ENCODE results near the gene OLAH.

The OLAH gene

DNA sequence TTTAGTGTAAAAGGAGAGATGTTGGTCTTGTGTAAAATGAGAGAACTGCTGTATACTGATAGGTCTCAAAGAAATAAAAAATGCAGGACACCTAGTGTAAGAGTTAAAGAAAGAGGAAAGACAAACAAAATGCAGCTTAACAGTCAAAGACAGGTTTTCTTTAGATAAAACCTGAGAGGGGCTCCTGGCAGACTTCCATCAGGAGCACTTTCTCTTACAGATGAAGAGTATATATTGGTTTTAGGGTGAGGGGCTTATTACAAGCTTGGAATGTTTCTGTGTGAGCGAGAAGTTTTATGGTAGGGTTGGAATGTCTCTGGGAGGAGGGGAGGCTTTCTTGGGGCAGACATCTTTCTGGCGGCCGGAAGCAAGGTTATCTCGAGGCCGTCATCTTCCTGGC is 28.6 kb downstream of the OLAH start:
- no peak for DNase-seq (ENCODE audit: low read depth)

DNA sequence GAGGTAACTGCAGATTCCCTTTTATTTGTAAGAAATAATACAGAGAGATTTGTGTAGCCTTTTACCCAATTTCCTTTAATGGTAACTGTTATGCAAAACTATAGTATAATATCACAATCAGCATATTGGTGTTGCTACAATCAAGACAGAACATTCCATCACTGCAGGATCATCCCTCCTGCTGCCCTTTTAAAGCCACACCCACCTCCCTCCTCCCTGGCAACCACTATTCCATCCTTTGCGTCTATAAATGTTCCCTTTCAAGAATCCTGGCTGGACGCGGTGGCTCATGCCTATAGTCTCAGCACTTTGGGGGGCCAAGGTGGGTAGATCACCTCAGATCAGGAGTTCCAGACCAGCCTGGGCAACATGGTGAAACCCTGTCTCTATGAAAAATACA is 31.7 kb downstream of the OLAH start:
- DNase-seq (ENCODE audit: low read depth): no peak

DNA sequence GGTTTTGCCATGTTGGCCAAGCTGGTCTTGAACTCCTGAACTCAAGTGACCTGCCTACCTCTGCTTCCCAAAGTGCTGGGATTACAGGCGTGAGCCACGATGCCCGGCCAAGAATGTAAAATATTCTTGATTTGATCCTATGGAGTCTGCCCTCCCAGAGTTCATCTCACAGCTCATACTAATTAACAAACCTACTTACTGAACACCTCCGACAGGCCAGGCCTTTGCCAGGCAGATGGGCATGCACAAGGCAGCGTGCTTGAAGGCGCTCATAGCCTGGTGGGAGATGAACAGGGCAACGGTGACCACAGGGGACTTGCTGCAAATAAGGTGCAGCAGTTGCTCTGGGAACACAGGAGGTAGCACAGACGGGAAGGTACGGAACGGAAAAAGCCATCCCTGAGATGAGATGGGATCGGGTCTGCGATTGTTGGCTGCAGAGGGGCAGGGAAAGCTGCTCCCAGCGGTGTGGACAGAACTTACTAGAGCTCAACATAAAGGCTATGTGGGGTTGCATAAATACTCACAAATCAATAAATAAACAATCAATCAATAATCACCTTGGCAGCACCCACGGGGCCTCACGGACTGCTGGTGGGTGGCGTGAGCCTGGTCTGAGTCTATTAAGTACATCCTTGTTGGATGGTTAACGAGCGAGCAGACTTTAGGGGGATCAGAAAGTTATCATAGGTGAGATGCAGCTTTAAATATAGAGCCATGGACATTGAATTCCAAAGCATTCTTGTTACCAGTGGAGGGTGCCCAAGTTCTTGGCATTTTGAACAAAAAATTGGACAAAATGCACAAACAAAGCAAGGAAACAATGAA is 40.1 kb downstream of the OLAH start:
- no peak for DNase-seq (ENCODE audit: low read depth)

DNA sequence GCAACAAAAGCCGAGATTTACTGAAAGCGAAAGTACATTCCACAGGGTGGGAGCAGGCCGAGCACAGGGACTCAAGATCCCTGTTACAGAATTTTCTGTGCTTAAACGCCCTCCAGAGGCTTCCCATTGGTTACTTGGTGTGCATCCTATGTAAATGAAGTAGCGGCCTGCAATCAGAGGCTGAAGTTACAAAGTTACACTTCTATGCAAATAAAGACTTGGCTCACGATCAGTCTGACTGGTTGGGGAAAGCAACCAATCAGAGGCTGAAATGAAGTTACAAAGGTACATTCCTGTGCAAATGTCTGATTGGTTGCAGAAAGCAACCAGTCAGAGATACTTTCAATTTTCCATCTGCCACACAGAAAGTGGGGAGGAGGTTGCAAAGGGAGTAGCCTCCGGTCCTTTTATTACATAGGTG is 40.8 kb downstream of the OLAH start:
- DNase-seq (ENCODE audit: low read depth): no peak

DNA sequence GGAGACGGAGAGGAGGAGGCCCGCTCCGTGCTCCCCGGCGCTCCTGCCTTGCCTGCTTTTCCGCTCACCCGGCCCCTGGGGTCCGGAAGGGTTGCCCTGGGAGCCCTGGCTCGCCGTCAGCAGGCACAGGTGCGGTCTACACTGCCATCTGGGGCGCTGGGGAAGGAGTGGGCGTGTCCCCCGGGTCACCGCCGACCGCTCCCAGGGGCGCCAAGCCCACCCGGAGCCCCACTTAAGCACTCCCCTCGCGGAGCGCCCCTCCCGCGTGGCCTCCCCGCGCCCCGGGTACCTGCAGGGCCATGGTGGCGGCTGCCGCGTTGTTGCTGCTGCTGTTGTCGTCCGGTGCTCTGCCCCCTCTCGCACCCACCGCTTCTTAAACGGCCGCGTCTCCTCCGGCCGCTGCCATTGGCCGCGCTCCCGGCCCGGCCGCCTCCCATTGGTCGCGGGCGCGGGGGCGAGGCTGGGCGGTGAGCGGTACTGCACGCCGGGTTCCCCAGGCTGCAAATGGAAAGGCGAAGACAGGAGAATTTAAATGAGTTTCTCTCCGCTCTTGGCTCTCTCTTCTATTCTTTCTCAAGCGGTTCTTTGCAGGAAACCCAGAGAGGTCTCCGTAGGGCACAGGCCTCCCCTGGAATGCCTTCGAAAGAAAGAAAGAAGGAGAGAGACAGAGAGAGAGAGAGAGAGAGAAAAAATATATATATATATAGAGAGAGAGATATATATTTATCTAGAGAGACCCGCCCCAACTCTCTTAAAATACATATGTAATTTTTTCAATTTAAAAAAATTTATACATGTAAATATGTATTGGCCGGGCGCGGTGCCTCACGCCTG is 44.9 kb downstream of the OLAH start, which contains the start of gene ACBD7:
TSS of gene ACBD7 (minus strand) at position 349 of the 834 bp plus-strand sequence. CDS start at position 301, 48 bp downstream.
- DNase-seq (ENCODE audit: low read depth): peak; percentile 56

DNA sequence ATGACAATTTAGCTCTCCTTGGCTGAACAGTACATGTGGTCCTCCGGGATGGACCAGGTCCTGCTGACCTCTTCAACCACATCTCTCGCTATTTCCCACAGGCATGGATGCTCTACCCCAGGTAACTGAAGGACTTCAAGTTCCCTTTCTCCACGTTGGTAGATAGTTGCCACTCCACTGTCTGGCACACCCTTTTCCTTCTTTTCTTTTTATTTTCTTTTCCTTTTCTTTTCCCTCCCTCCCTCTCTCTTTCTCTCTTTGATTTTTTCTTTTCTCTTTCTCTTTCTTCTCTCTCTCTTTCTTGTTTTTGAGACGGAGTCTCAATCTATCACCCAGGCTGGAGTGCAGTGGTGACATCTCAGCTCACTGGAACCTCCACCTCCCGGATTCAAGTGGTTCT is 47.7 kb downstream of the OLAH start:
- DNase-seq (ENCODE audit: low read depth): no peak

DNA sequence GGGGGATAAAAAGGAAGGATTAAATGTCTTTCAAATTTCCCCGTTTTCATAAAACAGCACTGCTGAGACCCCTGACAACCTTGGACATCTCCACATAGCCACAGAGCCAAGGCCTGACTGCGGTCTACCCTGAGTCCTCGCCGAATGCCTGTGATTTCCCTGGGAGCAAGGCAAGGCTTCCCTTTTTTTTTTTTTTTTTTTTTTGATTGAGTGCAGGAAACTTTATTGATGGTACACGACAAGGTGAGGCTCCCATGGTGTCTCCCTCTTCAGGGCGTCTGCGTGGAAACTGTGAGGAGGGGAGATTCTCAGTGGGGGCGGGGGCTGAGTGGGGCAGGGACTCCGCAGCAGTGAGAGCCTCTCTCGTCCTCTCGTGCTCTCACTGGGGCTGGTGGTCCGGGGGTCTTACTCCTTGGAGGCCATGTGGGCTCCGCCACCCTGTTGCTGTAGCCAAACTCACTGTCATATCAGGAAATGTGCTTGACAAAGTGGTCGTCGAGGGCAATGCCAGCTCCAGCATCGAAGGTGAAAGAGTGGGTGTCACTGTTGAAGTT is 49.2 kb downstream of the OLAH start:
- DNase-seq (ENCODE audit: low read depth): no peak

DNA sequence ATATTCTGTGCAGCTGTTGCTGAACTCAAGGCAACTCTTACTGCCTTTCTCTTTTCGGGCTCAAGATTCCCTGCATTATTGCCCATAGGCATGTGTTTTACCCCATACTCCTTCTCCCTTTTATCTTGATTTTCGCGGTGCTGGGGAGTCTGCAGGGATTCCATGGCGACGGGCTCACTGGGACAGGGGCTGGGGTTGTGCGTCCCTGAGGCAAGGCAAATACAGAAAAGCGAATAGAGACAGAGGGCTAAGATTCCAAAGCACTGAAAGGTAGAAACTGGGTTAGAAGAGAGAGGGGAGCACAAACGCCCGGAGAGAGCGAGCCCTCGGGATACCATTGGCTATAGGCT is 52.9 kb downstream of the OLAH start:
- no peak for DNase-seq (ENCODE audit: low read depth)

DNA sequence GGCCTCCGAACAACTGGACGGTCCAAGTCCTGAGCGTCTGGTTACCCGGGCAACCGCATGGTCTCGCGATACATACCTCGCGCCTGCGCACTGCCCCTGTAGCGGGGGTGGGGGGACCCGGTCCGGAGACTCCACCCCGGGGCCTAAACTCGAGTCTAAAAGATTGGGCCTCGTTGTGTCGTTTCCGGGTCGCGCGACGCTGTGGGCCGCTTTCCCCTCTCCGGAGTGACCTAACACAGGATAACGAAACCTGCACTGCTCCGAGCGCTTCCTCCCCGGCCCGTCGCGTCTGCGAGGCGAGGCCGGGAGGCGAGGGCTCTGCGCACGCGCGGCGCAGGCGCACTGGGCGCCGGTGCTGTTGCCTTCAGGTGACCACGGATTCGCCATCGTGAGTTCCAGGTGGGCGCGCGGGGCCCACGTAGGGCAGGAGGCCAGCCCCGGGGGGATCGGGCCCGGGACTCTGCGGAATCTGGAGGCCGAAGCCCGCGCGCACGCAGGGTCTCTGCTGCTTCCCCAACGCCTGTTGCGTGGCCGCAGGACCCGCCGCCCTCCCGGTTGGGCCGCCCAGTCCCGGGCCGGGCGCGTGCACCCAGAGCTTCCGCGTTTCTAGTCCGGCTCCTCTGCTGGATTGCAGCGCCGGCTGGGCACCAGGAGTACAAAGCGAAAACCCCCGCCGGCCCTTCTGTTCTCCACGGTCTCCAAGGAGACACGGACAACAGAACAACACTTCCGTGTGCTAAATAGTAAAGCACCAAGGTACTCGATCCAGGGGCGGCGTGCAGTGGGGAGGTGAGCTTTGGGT is 53.5 kb downstream of the OLAH start, which contains the start of gene RPP38:
TSS of gene RPP38 (plus strand) at position 345 of the 802 bp plus-strand sequence. CDS start 5,960 bp downstream, outside the sequence.
- peak; percentile 98 for DNase-seq (ENCODE audit: low read depth)

DNA sequence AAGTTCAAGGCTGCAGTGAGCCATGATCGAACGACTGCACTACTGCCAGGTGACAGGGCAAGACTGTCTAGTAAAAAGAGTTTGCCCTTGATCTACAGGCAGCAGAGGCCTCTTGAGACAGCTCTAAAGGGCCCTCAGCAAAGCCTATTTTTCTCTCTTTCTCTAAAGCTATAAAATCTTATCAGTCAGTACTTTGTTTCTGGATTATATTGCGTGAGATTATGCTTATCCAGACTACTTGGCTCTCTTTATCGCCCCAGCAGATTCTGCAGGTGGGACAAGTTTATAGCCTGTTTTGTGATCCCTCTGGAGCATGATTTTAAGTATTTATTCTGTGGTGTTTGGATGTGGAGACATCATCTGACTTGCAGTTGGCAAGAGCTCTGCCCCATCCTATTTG is 56.1 kb downstream of the OLAH start:
- DNase-seq (ENCODE audit: low read depth): no peak

DNA sequence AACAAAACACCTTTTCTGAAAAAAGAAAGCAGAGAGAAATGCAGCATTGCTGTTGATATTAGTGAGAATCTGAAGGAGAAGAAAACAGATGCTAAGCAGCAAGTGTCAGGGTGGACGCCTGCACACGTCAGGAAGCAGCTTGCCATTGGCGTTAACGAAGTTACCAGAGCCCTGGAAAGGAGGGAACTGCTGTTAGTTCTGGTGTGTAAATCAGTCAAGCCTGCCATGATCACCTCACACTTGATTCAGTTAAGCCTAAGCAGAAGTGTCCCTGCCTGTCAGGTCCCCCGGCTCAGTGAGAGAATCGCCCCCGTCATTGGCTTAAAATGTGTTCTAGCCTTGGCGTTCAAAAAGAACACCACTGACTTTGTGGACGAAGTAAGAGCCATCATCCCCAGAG is 59.8 kb downstream of the OLAH start:
- DNase-seq (ENCODE audit: low read depth): no peak

DNA sequence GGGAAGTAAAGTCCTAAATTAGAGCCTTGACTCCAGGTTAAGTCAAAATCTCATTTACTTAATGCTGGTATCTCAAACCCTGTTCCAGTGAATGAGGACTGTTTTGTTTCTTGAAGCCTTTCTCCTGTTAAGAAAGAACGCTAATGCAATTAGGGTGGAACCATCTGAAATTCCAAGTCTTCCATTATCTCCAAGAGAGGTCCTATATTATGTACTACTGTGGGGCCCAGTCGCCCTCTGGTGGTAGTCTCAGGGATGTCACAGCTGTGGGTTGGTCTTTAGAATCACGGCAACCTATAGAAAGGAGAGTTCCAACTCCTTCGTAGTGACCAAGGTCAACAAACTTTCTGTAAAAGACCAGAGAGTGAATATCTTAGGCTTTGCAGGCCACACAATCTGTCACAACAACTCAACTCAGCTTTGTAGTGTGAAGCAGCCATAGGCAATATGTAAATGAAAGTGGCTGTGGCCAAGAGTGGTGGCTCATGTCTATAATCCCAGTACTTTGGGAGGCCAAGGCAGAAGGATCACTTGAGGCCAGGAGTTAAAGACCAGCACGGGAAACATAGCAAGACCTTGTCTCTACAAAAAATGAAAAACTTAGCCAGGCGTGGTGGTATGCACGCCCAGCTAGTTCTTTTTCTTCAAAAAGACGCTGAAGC is 62.7 kb downstream of the OLAH start:
- DNase-seq (ENCODE audit: low read depth): peak; percentile 52

DNA sequence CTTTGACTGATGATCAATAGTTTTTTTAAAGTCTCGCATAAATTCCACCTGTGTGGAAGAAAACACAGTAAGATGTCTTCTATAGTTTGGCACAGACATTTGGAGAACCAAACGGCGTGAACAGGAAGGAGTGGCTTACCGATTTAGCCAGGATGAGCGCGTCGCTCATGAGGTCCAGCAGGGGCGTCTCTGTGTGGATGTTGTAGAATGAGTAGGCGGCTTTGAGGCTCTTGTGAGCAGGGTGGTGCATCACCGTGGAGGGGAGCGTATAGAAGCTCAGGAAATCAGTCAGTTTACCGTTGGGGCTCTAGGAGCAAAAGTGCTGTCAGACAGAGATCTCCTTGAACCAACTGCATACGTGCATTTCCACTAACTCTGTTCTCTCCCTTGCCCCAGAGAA is 68.9 kb downstream of the OLAH start:
- no peak for DNase-seq (ENCODE audit: low read depth)

DNA sequence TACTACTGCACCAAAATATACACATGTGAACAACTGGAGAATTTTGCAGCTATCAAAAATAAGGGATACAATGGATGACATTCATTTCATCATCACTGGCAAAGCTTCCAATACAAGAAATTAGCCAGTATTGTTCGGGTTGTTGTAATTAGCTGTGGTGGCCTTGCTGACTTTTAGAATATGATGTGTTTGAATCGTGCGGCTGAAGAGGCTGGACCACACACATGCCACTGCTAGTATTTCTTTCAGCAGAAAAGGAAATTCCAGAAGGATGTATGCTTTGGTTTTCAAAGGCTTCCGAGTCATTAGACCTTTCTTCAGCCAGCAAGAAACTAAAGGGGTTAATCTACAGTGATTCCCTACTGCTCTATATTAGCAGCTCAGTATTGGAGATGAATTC is 70.0 kb downstream of the OLAH start:
- no peak for DNase-seq (ENCODE audit: low read depth)

DNA sequence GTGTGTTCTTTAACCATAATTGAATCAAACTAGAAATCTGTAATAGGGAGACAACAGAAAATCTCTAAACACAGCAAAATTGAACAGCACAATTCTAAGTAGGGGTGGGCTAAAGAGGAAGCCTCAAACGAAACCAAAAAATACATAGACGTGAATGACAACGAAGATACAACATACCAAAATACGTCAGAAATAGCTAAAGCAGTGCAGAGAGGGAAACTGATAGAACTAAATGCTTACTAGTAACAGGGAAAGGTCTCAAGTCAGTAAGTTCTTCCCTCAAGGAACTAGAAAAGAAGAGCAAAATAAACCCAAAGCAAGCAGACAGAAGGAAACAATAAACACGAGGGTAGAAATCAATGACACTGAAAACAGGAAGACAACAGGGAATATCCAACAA is 72.5 kb downstream of the OLAH start:
- no peak for DNase-seq (ENCODE audit: low read depth)

DNA sequence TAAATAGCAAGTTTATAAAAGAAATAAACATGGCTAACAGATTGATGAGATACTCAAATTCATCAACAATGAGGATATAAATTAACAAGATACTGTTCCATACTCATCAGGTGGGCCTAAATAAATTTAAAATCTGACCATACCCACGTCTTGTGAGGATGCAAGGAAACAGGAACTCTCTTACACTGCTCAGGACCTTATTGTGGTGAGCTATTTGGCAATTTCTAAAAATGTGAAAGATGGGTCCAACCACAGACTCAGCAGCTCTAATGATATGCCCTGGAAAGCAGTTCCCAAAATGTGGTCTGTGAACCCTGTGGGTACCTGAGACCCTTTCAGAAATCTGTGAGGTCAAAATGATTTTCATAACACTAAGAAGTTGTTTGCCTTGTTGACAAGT is 74.9 kb downstream of the OLAH start:
- no peak for DNase-seq (ENCODE audit: low read depth)

DNA sequence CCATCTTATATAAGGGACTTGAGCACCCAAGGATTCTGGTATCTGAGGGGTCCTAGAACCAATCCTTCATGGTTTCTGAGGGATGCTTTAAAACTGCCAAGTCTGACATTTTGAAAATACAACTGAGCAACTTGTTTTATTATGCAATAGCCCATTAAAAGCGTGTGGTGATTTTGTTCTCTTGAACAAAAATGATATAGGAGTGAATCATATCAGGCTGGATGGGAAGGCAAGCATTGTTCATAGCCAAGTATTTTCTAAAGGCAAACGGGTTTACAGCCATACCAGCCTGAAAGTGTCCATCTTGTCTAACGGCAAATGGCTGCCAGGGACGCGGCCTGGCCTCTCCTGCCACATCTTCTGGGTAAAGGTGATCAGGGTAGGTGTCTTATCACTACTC is 76.8 kb downstream of the OLAH start:
- no peak for DNase-seq (ENCODE audit: low read depth)

DNA sequence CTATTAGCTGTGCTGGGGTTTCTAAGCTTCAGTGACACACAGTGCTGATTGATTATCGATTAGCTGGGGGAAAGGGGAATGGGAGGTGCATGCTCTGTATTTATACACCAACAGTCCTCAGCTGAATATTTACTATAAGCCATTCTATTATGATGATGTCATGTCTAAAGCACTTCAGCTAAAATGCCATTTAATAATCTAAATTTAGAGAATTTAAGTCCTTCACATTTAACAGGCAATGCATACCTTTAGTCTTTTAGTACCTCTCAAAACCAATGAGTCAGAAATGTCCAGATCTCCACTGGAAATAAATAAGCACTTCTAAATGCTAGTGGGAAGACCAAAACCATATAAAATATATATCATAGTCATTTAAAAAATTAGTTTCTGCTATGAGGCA is 78.0 kb downstream of the OLAH start:
- DNase-seq (ENCODE audit: low read depth): no peak

DNA sequence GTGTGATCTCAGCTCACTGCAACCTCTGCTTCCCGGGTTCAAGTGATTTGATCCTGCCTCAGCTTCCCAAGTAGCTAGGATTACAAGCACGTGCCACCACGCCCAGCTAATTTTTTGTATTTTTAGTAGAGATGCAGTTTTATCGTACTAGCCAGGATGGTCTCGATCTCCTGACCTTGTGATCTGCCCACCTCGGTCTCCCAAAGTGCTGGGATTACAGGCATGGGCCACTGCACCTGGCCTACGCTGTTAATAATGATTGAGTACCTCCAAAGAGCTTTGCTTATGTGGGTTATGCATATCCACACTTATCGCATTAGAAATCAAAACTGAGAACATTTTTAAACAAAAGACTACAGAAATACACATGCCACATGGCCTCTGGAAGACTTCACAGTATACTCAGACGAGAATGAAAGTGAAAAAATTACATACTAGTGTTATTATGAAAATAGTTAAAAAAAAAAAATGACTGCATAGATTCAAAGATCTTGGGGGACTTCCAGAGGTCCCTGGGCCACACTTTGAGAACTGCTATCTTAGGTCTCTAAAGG is 78.8 kb downstream of the OLAH start:
- no peak for DNase-seq (ENCODE audit: low read depth)

All from stimulated activated CD8-positive, alpha-beta memory T cell treated with anti-CD3 and anti-CD28 coated beads, Interleukin-7, amount 100 ng/mL, for 24 hours (primary cell).